HCT116 (cell line): ENCODE data around the gene SOX2. TPM values are rescaled to one million over a fixed set of nuclear protein-coding genes. Genes with fewer than 3 reads are reported as not detected.

Experiments
- ATAC-seq: fragments of 200-7000 bp; cut with Tn5 transposase; 2 replicates; pipeline ENCODE4 v1.9.1; 2020; ENCODE audit warnings: mild to moderate bottlenecking, moderate library complexity
- BruUV-seq: library from RNA; stranded (reverse); fragments of 400-500 nt; replicated peaks from 2 replicates; lab custom pipeline; 2021; lab: Mats Ljungman, UMichigan
- CTCF ChIA-PET: fragments of 300-600 bp; sonication (Branson Sonifier 250); formaldehyde crosslinking; loops from one replicate; lab custom pipeline; 2021; ENCODE audit warnings: antibody characterized with exemption; lab: Charles Lee
- POLR2A ChIA-PET: fragments of 300-600, 350-600 bp; sonication (Branson Sonifier 250); formaldehyde crosslinking; loops from one replicate; lab custom pipeline; 2021; ENCODE audit warnings: antibody characterized with exemption; lab: Charles Lee
- RAD21 ChIA-PET, 2 experiments: fragments of 300-600 bp; sonication (Branson Sonifier 250); formaldehyde crosslinking; loops; one replicate each; lab custom pipeline; 2023; ENCODE audit warnings: low total read pairs in 2 of 2; ENCODE audit not compliant: uncharacterized antibody in 2 of 2, unreplicated experiment in 2 of 2, low non-redundant PET in 1 of 2; lab: Charles Lee
- DNase-seq: peaks from one replicate; pipeline ENCODE4 v3.0.0-alpha.2; 2010; ENCODE audit warnings: low read depth, low spot score
- H2AFZ ChIP-seq: fragments of 200-600 bp; shearing (Covaris generic), sonication (generic); 2 replicates; pipeline ENCODE4 v1.6.1; 2017; ENCODE audit warnings: low read depth, mixed run types, mixed read lengths, antibody characterized with exemption, low read length; ENCODE audit not compliant: poor library complexity, severe bottlenecking
- H3K27ac ChIP-seq: 2 replicates; pipeline ENCODE4 v1.5.1; 2012; ENCODE audit warnings: low read depth, low read length
- H3K27me3 ChIP-seq: fragments of 200-600 bp; sonication (generic); 2 replicates; pipeline ENCODE4 v1.6.1; 2016; ENCODE audit warnings: mixed run types, low read length, mixed read lengths; ENCODE audit not compliant: insufficient read depth
- H3K36me3 ChIP-seq, 2 experiments: fragments of 200-500 bp in 1 of 2; fragments of 200-600 bp in 1 of 2; sonication (Bioruptor generic) in 1 of 2; sonication (generic) in 1 of 2; 2 replicates each; pipeline versions ENCODE4 v1.5.1 to v1.6.1; 2014 to 2016; ENCODE audit warnings: low read length in 2 of 2, inconsistent platforms in 1 of 2, mixed read lengths in 1 of 2, mixed run types in 1 of 2; ENCODE audit not compliant: insufficient read depth in 2 of 2, control insufficient read depth in 1 of 2
- H3K4me1 ChIP-seq, 2 experiments: fragments of 200-600 bp in 1 of 2; sonication (generic) in 1 of 2; 2 replicates each; pipeline versions ENCODE4 v1.5.1 to v1.6.1; 2012 to 2017; ENCODE audit warnings: low read length in 2 of 2, inconsistent platforms in 1 of 2, mild to moderate bottlenecking in 1 of 2, mixed read lengths in 1 of 2, mixed run types in 1 of 2, moderate library complexity in 1 of 2; ENCODE audit not compliant: insufficient read depth in 2 of 2, control insufficient read depth in 1 of 2
- H3K4me2 ChIP-seq: fragments of 200-600 bp; sonication (generic); 2 replicates; pipeline ENCODE4 v1.6.1; 2017; ENCODE audit warnings: mixed run types, low read length, mixed read lengths
- H3K4me3 ChIP-seq, 2 experiments: fragments of 200-600 bp in 1 of 2; sonication (generic) in 1 of 2; replicated peaks in 1 of 2; 2 replicates each; pipeline ENCODE4 v1.5.1; 2011 to 2016; ENCODE audit warnings: low read length in 2 of 2, control low read depth in 1 of 2, low read depth in 1 of 2, mild to moderate bottlenecking in 1 of 2, mixed read lengths in 1 of 2, mixed run types in 1 of 2
- H3K79me2 ChIP-seq: fragments of 200-600 bp; sonication (generic); 2 replicates; pipeline ENCODE4 v1.6.1; 2017; ENCODE audit warnings: mild to moderate bottlenecking, mixed run types, low read length, moderate library complexity, mixed read lengths; ENCODE audit not compliant: insufficient read depth
- H3K9ac ChIP-seq: fragments of 200-600 bp; sonication (generic); 2 replicates; pipeline ENCODE4 v1.6.1; 2016; ENCODE audit warnings: low read length, mixed read lengths
- H3K9me2 ChIP-seq: fragments of 200-600 bp; sonication (generic), shearing (Covaris generic); 2 replicates; pipeline ENCODE4 v1.6.1; 2017; ENCODE audit warnings: mixed run types, mild to moderate bottlenecking, moderate library complexity; ENCODE audit not compliant: insufficient read depth
- H3K9me3 ChIP-seq, 2 experiments: fragments of 200-500 bp in 1 of 2; fragments of 200-600 bp in 1 of 2; sonication (Bioruptor generic) in 1 of 2; sonication (generic) in 1 of 2; 2 replicates each; pipeline ENCODE4 v1.6.1; 2014 to 2017; ENCODE audit warnings: low read length in 2 of 2, mixed read lengths in 2 of 2, inconsistent platforms in 1 of 2, low read depth in 1 of 2, mild to moderate bottlenecking in 1 of 2, mixed run types in 1 of 2, moderate library complexity in 1 of 2; ENCODE audit not compliant: control insufficient read depth in 1 of 2, insufficient read depth in 1 of 2
- H4K20me1 ChIP-seq: fragments of 200-600 bp; sonication (generic), shearing (Covaris generic); 2 replicates; pipeline ENCODE4 v1.6.1; 2017; ENCODE audit warnings: mixed run types, mild to moderate bottlenecking, moderate library complexity; ENCODE audit not compliant: insufficient read depth
- FOSL1 ChIP-seq: IDR thresholded peaks from 2 replicates; pipeline ENCODE4 v1.6.1; 2012; ENCODE audit warnings: low read depth
- RAD21 ChIP-seq: IDR thresholded peaks from 2 replicates; pipeline ENCODE4 v1.6.1; 2012; ENCODE audit warnings: low read depth, mild to moderate bottlenecking
- REST ChIP-seq: IDR thresholded peaks from 2 replicates; pipeline ENCODE4 v1.6.1; 2012; ENCODE audit warnings: low read depth
- SIN3A ChIP-seq: IDR thresholded peaks from 2 replicates; pipeline ENCODE4 v1.6.1; 2012; ENCODE audit warnings: low read depth
- YY1 ChIP-seq: IDR thresholded peaks from 2 replicates; pipeline ENCODE4 v1.6.1; 2011; ENCODE audit warnings: low read length, low read depth, moderate library complexity, mild to moderate bottlenecking; ENCODE audit not compliant: insufficient replicate concordance; ENCODE audit errors: extremely low read depth
- ZNF274 ChIP-seq: fragments of 200-500 bp; sonication (Bioruptor generic); IDR thresholded peaks from 2 replicates; pipeline ENCODE4 v1.6.1; 2014; ENCODE audit warnings: mild to moderate bottlenecking, low read depth, low read length, inconsistent platforms
- intact Hi-C: fragments of 100-400 bp; cut with micrococcal nuclease; formaldehyde crosslinking; loops from 2 replicates; pipeline ENCODE4 v1.10.0; 2022
- total RNA-seq: library from RNA; stranded (reverse); gene quantifications from one replicate; pipeline ENCODE4 v1.2.1, GENCODE V29; 2021; ENCODE audit not compliant: unreplicated experiment
- TF ChIP-seq, protein P1 (sequence below): IDR thresholded peaks from 2 replicates; pipeline ENCODE4 v1.6.1; 2012

The SOX2 gene
- total RNA-seq, 1 experiment from 2014 or later = 0.15 TPM

DNA sequence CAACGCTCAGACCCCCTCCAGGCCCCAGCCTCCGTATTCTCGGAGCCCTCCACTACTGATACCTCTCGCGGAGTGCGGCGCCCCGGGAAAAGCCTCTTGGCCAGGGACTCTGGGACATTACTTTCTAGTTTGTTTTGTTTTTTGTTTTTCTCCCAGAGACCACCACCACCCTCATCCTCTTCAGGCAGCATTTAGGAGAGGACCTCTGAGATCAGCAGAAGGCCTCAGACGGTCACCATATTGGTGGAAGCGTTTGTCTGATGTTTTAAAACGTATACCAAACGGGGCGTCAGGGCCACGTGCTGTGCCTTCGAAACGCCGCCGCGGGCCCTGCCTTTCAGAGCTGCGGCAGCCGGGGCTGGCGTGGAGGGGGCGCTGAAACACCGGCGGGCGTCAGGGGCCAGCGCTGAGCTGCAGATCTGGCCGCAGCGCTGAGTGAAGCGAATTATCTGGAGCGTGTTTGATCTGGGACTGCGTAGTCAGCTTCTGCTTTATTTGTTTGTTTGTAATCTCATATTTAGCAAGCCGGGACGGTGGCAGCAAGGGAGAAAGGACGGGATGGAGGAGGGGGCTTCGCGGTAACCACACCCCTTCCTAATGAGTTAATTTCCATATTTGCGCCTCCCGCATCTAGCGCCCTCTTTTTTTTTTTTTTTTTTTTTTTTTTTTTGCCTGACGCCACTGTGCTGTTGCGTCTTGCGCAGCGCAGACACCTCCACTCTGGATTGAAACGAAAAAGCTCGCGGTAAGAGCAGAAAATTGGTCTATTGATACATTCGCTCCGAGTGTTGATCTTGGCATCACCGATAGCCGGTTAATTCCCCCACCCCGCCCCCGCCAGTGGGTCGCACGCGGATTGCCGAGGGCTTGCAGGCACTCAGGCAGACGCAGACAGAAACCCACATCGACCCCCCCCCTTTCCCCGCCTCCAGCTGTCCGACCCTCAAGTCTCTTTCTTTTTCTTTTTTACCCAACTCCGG is 14.9 kb downstream of the SOX2 start:
- BruUV-seq = no TSS peak
- H3K27me3 ChIP-seq = peaks cover 16% of the 10 kb centered on the region
- H3K9me2 ChIP-seq = no peaks in the 10 kb centered on the region
- no peak for DNase-seq
- CTCF ChIA-PET = no interaction called here
- no peaks in the 10 kb centered on the region for H3K9me3 ChIP-seq
- TF ChIP-seq REST (no peak), FOSL1 (no peak), SIN3A (no peak), RAD21 (no peak), ZNF274 (no peak), YY1 (no peak)
- TF ChIP-seq, protein P1, sequence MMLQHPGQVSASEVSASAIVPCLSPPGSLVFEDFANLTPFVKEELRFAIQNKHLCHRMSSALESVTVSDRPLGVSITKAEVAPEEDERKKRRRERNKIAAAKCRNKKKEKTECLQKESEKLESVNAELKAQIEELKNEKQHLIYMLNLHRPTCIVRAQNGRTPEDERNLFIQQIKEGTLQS = no peak
- TF ChIP-seq, all 23 proteins: peak for 0
- ATAC-seq = no peak
- no peak overlapping the region for H3K4me3 ChIP-seq
- H4K20me1 ChIP-seq = no peaks in the 10 kb centered on the region
- no peak overlapping the region for H2AFZ ChIP-seq
- H3K79me2 ChIP-seq = no peaks in the 10 kb centered on the region
- H3K9ac ChIP-seq = no peak overlapping the region
- no peaks in the 10 kb centered on the region for H3K36me3 ChIP-seq
- H3K4me2 ChIP-seq = no peak overlapping the region
- H3K27ac ChIP-seq = no peak overlapping the region
- intact Hi-C loops = no loop called here
- RAD21 ChIA-PET = no interaction called here
- no peaks in the 10 kb centered on the region for H3K4me1 ChIP-seq
- POLR2A ChIA-PET = no interaction called here
